HG02588 (cell line): ENCODE data around the gene PSMD13.

Experiments used
- ATAC-seq: cut with Tn5 transposase; IDR thresholded peaks from one replicate; pipeline ENCODE4 v1.9.1; 2021; ENCODE audit warnings: mild to moderate bottlenecking, moderate library complexity; ENCODE audit not compliant: unreplicated experiment

Gene PSMD13

DNA sequence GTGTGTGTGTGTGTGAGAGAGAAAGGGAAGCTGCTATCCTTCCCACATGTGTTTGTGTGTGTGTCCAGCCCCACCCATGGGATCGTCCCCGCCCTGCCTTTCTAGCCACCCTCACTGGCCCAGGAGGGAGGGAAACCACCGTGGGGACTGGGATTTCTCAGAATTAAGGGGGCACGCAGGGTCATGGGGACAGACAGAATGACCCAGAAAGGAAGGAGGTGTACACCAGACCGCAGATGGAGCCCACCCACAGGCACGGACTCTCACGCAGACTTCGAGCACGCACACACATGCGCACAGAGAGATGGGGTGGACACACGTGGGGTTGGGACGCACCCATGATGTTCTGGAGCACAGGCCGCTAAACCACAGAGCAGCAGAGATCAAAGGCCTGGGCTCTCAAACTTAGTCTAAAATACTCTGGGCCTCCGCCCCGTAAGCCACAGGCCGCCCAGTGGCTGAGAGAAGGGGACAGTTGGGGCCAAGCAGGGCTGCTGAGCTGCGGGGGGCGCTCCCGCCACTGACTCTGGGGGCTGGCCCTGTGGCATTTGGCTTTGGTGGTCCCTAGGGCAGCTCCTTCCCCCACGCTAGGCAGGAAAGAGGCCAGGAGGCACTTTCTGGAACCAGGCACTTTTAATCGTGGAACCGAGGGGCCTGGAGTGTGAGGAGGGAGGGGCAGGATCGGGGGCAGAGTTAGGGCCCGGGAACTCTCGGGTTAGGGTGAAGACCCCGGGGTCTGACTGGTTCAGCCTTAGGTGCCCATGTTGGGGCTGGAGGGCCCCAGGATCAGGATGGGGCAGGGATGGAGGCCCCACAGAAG, 61.0 kb downstream of the PSMD13 start:
- ATAC-seq = no peak

DNA sequence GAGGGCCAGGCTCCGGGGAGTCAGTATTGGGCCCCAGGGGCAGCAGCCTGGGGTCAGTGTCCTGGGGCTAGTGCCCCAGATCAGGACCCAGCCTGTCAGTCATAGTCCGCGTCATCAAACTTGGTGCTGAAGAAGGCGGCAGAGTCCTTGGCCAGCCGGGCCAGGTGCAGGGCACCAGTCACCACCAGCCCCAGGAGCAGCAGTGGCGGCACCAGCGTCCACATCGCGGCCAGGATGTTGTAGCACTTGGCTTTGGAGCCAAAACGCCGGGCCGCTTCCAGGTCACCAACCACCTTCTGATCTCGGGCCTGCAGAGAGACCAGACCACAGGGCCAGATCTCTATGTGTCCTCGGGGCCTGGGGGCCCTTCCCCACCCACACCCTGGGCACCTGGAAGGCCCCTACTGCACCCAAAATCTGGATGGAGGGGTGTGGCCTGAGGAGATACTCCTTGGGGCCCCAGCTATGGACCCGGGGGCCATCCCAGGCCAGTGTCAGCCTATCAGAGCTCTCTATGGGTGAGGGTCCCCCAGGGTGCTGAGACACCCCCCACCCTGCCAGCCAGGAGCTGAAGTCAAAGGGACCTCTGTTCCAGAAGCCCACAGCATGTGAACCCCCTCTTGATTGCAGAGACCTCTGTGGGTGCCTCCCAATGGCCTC, 61.8 kb downstream of the PSMD13 start:
- ATAC-seq = no peak

DNA sequence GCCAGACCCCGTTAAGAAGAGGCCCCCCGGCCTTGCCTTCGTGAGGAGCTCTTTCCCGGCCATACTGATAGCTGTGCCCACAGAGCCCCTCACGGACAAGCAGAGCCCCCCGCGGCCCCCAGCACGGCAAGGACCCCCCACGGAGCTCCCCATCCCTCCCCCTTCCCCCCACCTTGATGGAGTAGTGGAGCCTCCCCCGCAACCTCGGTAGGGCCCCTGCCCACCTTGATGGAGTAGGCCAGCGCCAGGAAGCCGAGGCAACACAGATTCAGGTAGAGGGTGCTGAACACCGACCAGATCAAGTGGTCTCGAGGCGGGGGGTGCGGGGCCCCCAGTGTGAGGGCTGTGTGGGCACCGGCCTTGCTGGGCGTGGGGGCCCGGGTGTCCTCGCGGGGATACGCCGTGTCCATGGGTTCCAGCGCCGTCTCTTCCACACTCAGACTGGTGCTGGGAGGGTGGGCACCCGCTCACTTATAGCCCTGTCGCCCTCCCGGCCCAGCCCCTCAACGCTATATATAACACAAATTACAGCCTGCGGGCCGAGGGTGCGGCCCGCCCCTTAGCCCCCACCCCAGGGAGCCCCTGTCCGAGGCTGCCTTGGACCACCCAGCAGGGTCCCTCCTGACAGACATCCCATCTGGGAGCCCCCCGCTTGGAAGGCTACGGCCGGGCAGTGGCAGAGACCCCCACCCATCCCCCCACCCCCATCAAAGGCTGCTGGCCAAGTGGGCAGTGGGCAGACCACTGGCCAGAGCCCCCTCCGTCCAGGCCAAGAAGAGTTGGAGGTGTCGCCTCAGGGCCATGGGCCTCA, 62.5 kb downstream of the PSMD13 start, which contains the start of gene IFITM5:
Gene IFITM5, minus strand, starts transcription at position 446 of the 811 bp plus-strand sequence. Its CDS starts 36 bp downstream, at position 410.
- no peak for ATAC-seq

DNA sequence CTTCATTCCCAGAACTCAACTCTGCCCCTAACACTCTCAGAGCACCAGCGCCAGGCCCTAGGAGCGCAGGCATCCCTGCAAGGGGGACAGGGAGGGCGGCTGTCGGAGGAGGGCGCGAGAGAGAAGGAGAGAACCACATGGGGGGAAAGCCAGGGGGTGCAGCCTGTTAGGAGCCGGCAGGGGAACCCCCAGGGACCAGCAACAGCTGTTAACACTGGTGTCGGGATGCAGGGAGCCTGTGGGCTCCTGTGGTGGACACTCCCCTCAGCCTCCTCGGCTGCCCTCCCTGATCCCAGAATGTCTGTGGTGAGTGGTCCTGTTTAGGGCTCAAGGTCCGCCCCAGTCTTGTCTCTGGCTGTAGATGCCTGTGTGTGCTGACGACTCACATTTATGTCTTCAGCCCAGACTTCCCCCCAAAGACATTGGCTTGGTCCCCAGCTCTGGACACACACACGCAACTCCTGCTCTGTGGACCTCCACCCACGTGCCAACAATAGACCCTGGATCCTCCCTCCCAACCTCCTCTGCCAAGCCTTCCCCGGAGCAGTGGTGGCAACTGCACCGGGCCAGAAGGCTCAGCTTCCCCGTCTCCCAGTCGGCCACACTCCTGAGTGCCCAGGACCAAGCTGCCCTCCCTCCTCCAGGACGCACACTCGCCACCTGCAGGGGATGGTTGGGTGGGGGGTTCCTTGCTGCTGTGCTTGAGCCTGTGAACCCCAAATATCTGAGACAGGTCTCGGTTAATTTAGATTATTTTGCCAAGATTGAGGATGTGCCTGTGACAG, 63.4 kb downstream of the PSMD13 start:
- no peak for ATAC-seq
